Brain microvascular endothelial cell (primary cell): ENCODE data around the gene SVIL.
"Not testable (repeated sequence)": the region's sequence is repeated elsewhere in the genome, so short reads cannot be mapped to it uniquely, and the experiment has no call there.

ENCODE experiments used
- DNase-seq: peaks from one replicate; pipeline ENCODE4 v3.0.0-alpha.2; 2020
- H3K27ac ChIP-seq: fragments of 250-450 bp; sonication (Bioruptor Pico); 2 replicates; pipeline ENCODE4 v1.5.1; 2020; ENCODE audit warnings: mild to moderate bottlenecking, moderate library complexity
- H3K27me3 ChIP-seq: fragments of 250-450 bp; sonication (Bioruptor Pico); replicated peaks from 2 replicates; pipeline ENCODE4 v1.5.1; 2020; ENCODE audit warnings: mild to moderate bottlenecking
- H3K36me3 ChIP-seq: fragments of 250-450 bp; sonication (Bioruptor Pico); replicated peaks from 2 replicates; pipeline ENCODE4 v1.5.1; 2020; ENCODE audit warnings: mild to moderate bottlenecking
- H3K4me3 ChIP-seq: 2 replicates; pipeline ENCODE4 v1.5.1; 2011; ENCODE audit warnings: low read depth, mild to moderate bottlenecking, control low read depth, low read length, moderate library complexity
- CTCF ChIP-seq: IDR thresholded peaks from 2 replicates; pipeline ENCODE4 v1.5.1; 2011; ENCODE audit warnings: low read depth, mild to moderate bottlenecking, moderate library complexity, low read length, control low read depth, inconsistent platforms; ENCODE audit errors: missing control alignments
- in situ Hi-C: cut with HindIII; loops from 2 replicates; pipeline ENCODE4 v1.10.0; 2017; ENCODE audit warnings: low sequenced_read_pairs, low pct_ligation_motif_present

Gene SVIL

GRCh38 chr10:29554660-29555059, 80.1 kb downstream of the SVIL start:
- Histone ChIP-seq H3K27me3 (no peaks in the 10 kb centered on the region), H3K36me3 (peaks cover 18% of the 10 kb centered on the region), H3K27ac (no peak overlapping the region), H3K4me3 (peak overlapping the region; percentile 20)
- DNase-seq, result peak; percentile 65
- peak; percentile 60 for TF ChIP-seq CTCF
- in situ Hi-C loops, result no loop called here

- H3K27ac ChIP-seq, result no peak overlapping the region
- no peak overlapping the region for H3K4me3 ChIP-seq
- TF ChIP-seq CTCF, result peak; percentile 25
- H3K36me3 ChIP-seq, result peaks cover 18% of the 10 kb centered on the region
- no peaks in the 10 kb centered on the region for H3K27me3 ChIP-seq
- in situ Hi-C loops, result no loop called here
- DNase-seq, result no peak
These were observed 81.1 kb downstream of the SVIL start for GRCh38 chr10:29553544-29554250.

DNA sequence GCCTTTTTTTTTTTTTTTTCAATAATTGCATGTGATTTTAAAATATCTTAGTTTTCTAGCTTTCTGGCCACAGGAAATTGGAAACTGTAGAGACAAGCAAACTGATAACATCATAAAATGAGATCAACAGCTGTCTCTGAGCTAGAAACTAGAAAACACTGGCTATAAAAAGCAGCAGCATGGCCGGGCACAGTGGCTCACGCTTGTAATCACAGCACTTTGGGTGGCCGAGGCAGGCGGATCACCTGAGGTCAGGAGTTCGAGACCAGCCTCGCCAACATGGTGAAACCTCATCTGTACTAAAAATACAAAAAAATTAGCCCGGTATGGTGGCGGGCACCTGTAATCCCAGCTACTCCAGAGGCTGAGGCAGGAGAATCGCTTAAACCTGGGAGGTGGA, 81.7 kb downstream of the SVIL start:
- in situ Hi-C loops, H3K27ac ChIP-seq, DNase-seq, H3K27me3 ChIP-seq, H3K4me3 ChIP-seq: not testable (repeated sequence)
- H3K36me3 ChIP-seq, result peaks cover 18% of the 10 kb centered on the region

DNA sequence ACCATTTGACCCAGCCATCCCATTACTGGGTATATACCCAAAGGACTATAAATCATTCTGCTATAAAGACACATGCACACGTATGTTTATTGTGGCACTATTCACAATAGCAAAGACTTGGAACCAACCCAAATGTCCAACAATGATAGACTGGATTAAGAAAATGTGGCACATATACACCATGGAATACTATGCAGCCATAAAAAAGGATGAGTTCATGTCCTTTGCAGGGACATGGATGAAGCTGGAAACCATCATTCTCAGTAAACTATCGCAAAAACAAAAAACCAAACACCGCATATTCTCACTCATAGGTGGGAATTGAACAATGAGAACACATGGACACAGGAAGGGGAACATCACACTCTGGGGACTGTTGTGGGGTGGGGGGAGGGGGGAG, 85.3 kb downstream of the SVIL start:
- H3K4me3 ChIP-seq, DNase-seq, in situ Hi-C loops, H3K27me3 ChIP-seq, H3K27ac ChIP-seq: not testable (repeated sequence)
- H3K36me3 ChIP-seq, result peaks cover 24% of the 10 kb centered on the region

DNA sequence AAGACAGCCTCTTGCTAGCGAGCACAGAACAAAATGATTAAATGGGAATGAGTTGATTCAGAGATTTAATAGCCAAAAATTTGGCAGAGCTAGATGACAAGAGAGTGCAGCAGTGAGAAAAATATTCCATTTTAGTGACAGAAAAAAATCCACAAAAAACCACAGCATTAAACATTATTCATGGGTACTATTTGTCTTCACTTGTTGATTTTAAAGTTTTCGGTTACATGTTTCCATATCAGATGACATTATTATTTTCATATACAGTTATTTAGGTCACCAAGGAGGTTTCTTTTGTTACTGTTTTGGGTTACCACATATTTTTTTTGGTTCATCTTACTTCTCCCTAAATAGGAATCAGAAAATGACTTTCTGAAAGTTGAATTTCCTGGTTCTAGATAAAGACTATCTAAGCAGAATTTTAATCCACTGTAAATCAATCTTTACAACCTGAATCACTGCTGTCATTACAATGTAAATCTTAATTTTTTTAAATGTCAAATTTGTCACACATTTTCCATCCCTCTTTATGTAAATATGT, 87.9 kb downstream of the SVIL start:
- peaks cover 18% of the 10 kb centered on the region for H3K36me3 ChIP-seq
- no peak overlapping the region for H3K4me3 ChIP-seq
- H3K27ac ChIP-seq, result no peak overlapping the region
- DNase-seq, result no peak
- no peaks in the 10 kb centered on the region for H3K27me3 ChIP-seq
- in situ Hi-C loops, result no loop called here
- TF ChIP-seq CTCF, result no peak

GRCh38 chr10:29545122-29545521, 89.6 kb downstream of the SVIL start:
- H3K4me3 ChIP-seq, result no peak overlapping the region
- no peaks in the 10 kb centered on the region for H3K27me3 ChIP-seq
- H3K27ac ChIP-seq, result no peak overlapping the region
- peaks cover 6% of the 10 kb centered on the region for H3K36me3 ChIP-seq
- no peak for TF ChIP-seq CTCF
- no peak for DNase-seq
- in situ Hi-C loops, result no loop called here

- Histone ChIP-seq H3K4me3 (no peak overlapping the region), H3K36me3 (peaks cover 7% of the 10 kb centered on the region), H3K27me3 (no peaks in the 10 kb centered on the region), H3K27ac (no peak overlapping the region)
- DNase-seq, result no peak
- in situ Hi-C loops, result no loop called here
- TF ChIP-seq CTCF, result no peak
These were observed 91.1 kb downstream of the SVIL start for GRCh38 chr10:29543715-29544114.
